Keratinocyte (primary cell): Measurements from ENCODE around the gene TTC16.

Experiments
- CTCF ChIP-seq, 3 experiments: IDR thresholded peaks in 1 of 3; conservative IDR thresholded peaks in 1 of 3; optimal IDR thresholded peaks in 1 of 3; 2 replicates in 2 of 3; 3 replicates in 1 of 3; pipeline versions ENCODE3 to v1.5.1; 2011; ENCODE audit warnings: low read length in 3 of 3, mild to moderate bottlenecking in 3 of 3, moderate library complexity in 2 of 3, control low read depth in 1 of 3, inconsistent platforms in 1 of 3; ENCODE audit not compliant: insufficient read depth in 2 of 3; ENCODE audit errors: extremely low read depth in 1 of 3
- EZH2 ChIP-seq: IDR thresholded peaks from one replicate; pipeline ENCODE4 v1.6.1; 2012; ENCODE audit warnings: inconsistent platforms, mild to moderate bottlenecking, low read length, moderate library complexity

GRCh38 chr9:127714951-127715469, 869 bp upstream of the TTC16 start:
- no peak for TF ChIP-seq CTCF (optimal IDR thresholded peaks at IDR 0.05 in 1 of 3, IDR thresholded peaks at IDR 0.05 in 1 of 3, conservative IDR thresholded peaks at IDR 0.05 in 1 of 3; ENCODE audit: extremely low read depth in 1 of 3, insufficient read depth in 2 of 3, low read length in 3 of 3)
- TF ChIP-seq EZH2, result no peak
